Measurements from ENCODE around the gene TP53I11.

GRCh38 chr11:44887636-44888035, 63.0 kb downstream of the TP53I11 start:
- TF ChIP-seq CTCF (IDR thresholded peaks at IDR 0.05), result no peak
- TF ChIP-seq POLR2A (IDR thresholded peaks at IDR 0.05), result no peak
- no peak for TF ChIP-seq POLR2AphosphoS5 (IDR thresholded peaks at IDR 0.05)

Measured in suprapubic skin (tissue), 4 donors.